ENCODE data around the gene COBL.

The COBL gene

GRCh38 chr7:51017576-51018535, 298.8 kb downstream of the COBL start:
- H3K4me3 ChIP-seq (ENCODE audit: control insufficient read depth in 1 of 7, extremely low read depth in 1 of 7, insufficient read depth in 4 of 7, low read depth in 2 of 7, low read length in 6 of 7) = no peak overlapping the region
- H3K9me3 ChIP-seq (ENCODE audit: control extremely low read depth in 1 of 5, control insufficient read depth in 4 of 5, insufficient read depth in 2 of 5, low read depth in 1 of 5, low read length in 4 of 5) = no peaks in the 10 kb centered on the region
- H3K27ac ChIP-seq (ENCODE audit: insufficient read depth in 1 of 2, low read depth in 1 of 2, low read length in 2 of 2, poor library complexity in 1 of 2, severe bottlenecking in 2 of 2) = no peak overlapping the region
- peak in 2 of 3 donors; percentile 40 to 45 for DNase-seq
- ChIA-PET POLR2A (no interaction called here), CTCF (no interaction called here)
- H3K4me1 ChIP-seq (ENCODE audit: control extremely low read depth in 1 of 4, control insufficient read depth in 4 of 4, insufficient read depth in 4 of 4, low read length in 3 of 4) = peaks cover 0 to 9% (median 4%) of the 10 kb centered on the region in 4 experiments
- WGBS (ENCODE audit: insufficient coverage) = 96% methylated on average over 6 of the region's 16 CpGs
- no peaks in the 10 kb centered on the region for H3K36me3 ChIP-seq (ENCODE audit: control insufficient read depth in 4 of 4, insufficient read depth in 4 of 4, low read length in 3 of 4)
- H3K27me3 ChIP-seq (replicated peaks in 2 of 5; ENCODE audit: control insufficient read depth in 4 of 5, insufficient read depth in 5 of 5, low read length in 4 of 5) = no peaks in the 10 kb centered on the region

- DNase-seq = no peak
- Histone ChIP-seq H3K9me3 (ENCODE audit: control extremely low read depth in 1 of 5, control insufficient read depth in 4 of 5, insufficient read depth in 2 of 5, low read depth in 1 of 5, low read length in 4 of 5) (no peaks in the 10 kb centered on the region), H3K27me3 (replicated peaks in 2 of 5; ENCODE audit: control insufficient read depth in 4 of 5, insufficient read depth in 5 of 5, low read length in 4 of 5) (no peaks in the 10 kb centered on the region), H3K4me1 (ENCODE audit: control extremely low read depth in 1 of 4, control insufficient read depth in 4 of 4, insufficient read depth in 4 of 4, low read length in 3 of 4) (peaks cover 0 to 9% (median 4%) of the 10 kb centered on the region in 4 experiments), H3K27ac (ENCODE audit: insufficient read depth in 1 of 2, low read depth in 1 of 2, low read length in 2 of 2, poor library complexity in 1 of 2, severe bottlenecking in 2 of 2) (no peak overlapping the region), H3K4me3 (ENCODE audit: control insufficient read depth in 1 of 7, extremely low read depth in 1 of 7, insufficient read depth in 4 of 7, low read depth in 2 of 7, low read length in 6 of 7) (no peak overlapping the region), H3K36me3 (ENCODE audit: control insufficient read depth in 4 of 4, insufficient read depth in 4 of 4, low read length in 3 of 4) (no peaks in the 10 kb centered on the region)
- CTCF ChIA-PET = no interaction called here
- POLR2A ChIA-PET = no interaction called here
- over 99% methylated on average over 7 of the region's 9 CpGs for WGBS (ENCODE audit: insufficient coverage)
Measured at GRCh38 chr7:51016546-51016945, 300.1 kb downstream of the COBL start.

DNA sequence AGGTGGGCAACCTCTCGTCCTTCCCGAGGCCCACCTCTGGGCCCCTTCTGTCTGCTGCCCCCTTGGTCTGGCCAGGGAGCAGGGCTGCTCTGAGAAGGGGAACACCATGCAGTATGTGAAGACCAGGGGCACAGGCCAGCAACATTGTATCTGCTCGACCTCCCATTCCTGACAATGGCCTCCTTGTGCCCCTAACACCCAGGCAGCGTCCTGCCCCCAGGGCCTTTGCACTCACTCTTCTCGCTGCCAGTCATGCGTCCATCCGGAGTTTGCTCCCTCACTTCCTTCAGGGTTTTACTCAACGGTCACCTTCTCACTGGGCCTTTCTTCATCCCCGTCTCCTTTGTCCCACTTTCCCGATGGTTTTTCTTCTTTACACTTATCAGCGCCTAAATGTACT, 301.0 kb downstream of the COBL start:
- Histone ChIP-seq H3K4me1 (ENCODE audit: control extremely low read depth in 1 of 4, control insufficient read depth in 4 of 4, insufficient read depth in 4 of 4, low read length in 3 of 4) (peaks cover 0 to 9% (median 4%) of the 10 kb centered on the region in 4 experiments), H3K4me3 (ENCODE audit: control insufficient read depth in 1 of 7, extremely low read depth in 1 of 7, insufficient read depth in 4 of 7, low read depth in 2 of 7, low read length in 6 of 7) (no peak overlapping the region), H3K9me3 (ENCODE audit: control extremely low read depth in 1 of 5, control insufficient read depth in 4 of 5, insufficient read depth in 2 of 5, low read depth in 1 of 5, low read length in 4 of 5) (no peaks in the 10 kb centered on the region), H3K27ac (ENCODE audit: insufficient read depth in 1 of 2, low read depth in 1 of 2, low read length in 2 of 2, poor library complexity in 1 of 2, severe bottlenecking in 2 of 2) (no peak overlapping the region), H3K36me3 (ENCODE audit: control insufficient read depth in 4 of 4, insufficient read depth in 4 of 4, low read length in 3 of 4) (no peaks in the 10 kb centered on the region), H3K27me3 (replicated peaks in 2 of 5; ENCODE audit: control insufficient read depth in 4 of 5, insufficient read depth in 5 of 5, low read length in 4 of 5) (no peaks in the 10 kb centered on the region)
- ChIA-PET POLR2A (no interaction called here), CTCF (no interaction called here)
- no peak for DNase-seq
- WGBS (ENCODE audit: insufficient coverage) = 100% methylated on average over 7 of the region's 11 CpGs

DNA sequence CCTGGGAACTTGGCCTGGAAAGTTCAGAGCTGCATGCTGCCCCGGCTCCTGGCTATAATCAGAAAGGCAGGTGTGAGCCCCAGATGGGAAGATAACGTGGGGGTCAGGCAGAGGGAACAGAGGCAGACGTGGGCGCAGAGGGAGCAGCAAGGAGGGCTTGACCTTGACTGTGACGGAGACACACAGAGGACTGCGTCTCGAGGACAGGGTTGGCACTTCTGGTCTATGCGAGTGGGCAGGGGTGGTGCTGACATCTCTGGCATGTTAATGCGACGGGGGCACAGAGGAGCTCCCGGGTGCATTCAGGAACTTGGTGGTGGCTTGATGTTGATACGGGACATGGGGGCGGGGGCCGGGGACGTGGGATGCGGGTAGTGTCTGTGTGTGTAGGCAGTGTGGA, 301.8 kb downstream of the COBL start:
- Histone ChIP-seq H3K27me3 (replicated peaks in 2 of 5; ENCODE audit: control insufficient read depth in 4 of 5, insufficient read depth in 5 of 5, low read length in 4 of 5) (no peaks in the 10 kb centered on the region), H3K27ac (ENCODE audit: insufficient read depth in 1 of 2, low read depth in 1 of 2, low read length in 2 of 2, poor library complexity in 1 of 2, severe bottlenecking in 2 of 2) (no peak overlapping the region), H3K4me1 (ENCODE audit: control extremely low read depth in 1 of 4, control insufficient read depth in 4 of 4, insufficient read depth in 4 of 4, low read length in 3 of 4) (peaks cover 0 to 9% (median 4%) of the 10 kb centered on the region in 4 experiments), H3K36me3 (ENCODE audit: control insufficient read depth in 4 of 4, insufficient read depth in 4 of 4, low read length in 3 of 4) (no peaks in the 10 kb centered on the region), H3K4me3 (ENCODE audit: control insufficient read depth in 1 of 7, extremely low read depth in 1 of 7, insufficient read depth in 4 of 7, low read depth in 2 of 7, low read length in 6 of 7) (no peak overlapping the region), H3K9me3 (ENCODE audit: control extremely low read depth in 1 of 5, control insufficient read depth in 4 of 5, insufficient read depth in 2 of 5, low read depth in 1 of 5, low read length in 4 of 5) (no peaks in the 10 kb centered on the region)
- CTCF ChIA-PET = interaction anchor here (1.1 kb wide), 1 partner anchor 10 kb away, joined by 3 read pairs; no protein-coding TSS in a partner anchor
- WGBS (ENCODE audit: insufficient coverage) = 99% methylated on average over 16 of the region's 16 CpGs
- POLR2A ChIA-PET = no interaction called here
- DNase-seq = no peak

- CTCF ChIA-PET = interaction anchor here (1.1 kb wide), 1 partner anchor 10 kb away, joined by 3 read pairs; no protein-coding TSS in a partner anchor
Measured at GRCh38 chr7:51013861-51014511, 302.6 kb downstream of the COBL start.

DNA sequence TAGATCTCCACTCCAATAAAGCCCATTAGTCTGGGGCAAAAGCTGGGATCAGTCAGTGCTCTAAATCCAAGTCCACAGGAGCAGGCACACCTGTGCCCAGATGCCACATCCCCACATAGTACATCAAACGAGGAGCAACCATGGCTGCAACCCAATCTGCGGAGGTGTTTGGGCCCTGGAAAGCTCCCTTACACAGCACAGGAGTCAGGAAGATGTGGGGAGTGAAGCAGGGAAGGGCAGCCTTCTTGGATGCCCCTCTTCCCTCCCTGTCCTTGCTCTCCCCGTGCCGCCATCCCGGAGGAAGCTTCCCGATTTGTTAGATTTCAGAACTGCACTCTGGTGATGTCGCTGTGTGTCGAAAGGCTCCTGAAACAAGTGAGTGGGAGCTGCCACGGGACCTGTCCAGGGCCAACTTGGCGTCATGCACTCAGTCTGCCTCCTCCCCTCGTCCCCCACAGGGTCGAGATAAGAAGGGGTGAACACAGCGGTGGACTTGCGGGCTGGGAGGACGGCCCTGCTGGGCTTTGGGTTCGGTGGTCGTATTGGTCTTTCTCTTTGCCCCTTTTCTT, 303.3 kb downstream of the COBL start:
- ChIA-PET CTCF (no interaction called here), POLR2A (no interaction called here)
- WGBS (ENCODE audit: insufficient coverage) = 95% methylated on average over 12 of the region's 17 CpGs
- Histone ChIP-seq H3K4me3 (ENCODE audit: control insufficient read depth in 1 of 7, extremely low read depth in 1 of 7, insufficient read depth in 4 of 7, low read depth in 2 of 7, low read length in 6 of 7) (no peak overlapping the region), H3K36me3 (ENCODE audit: control insufficient read depth in 4 of 4, insufficient read depth in 4 of 4, low read length in 3 of 4) (no peaks in the 10 kb centered on the region), H3K27ac (ENCODE audit: insufficient read depth in 1 of 2, low read depth in 1 of 2, low read length in 2 of 2, poor library complexity in 1 of 2, severe bottlenecking in 2 of 2) (no peak overlapping the region), H3K4me1 (ENCODE audit: control extremely low read depth in 1 of 4, control insufficient read depth in 4 of 4, insufficient read depth in 4 of 4, low read length in 3 of 4) (no peaks in the 10 kb centered on the region), H3K27me3 (replicated peaks in 2 of 5; ENCODE audit: control insufficient read depth in 4 of 5, insufficient read depth in 5 of 5, low read length in 4 of 5) (no peaks in the 10 kb centered on the region), H3K9me3 (ENCODE audit: control extremely low read depth in 1 of 5, control insufficient read depth in 4 of 5, insufficient read depth in 2 of 5, low read depth in 1 of 5, low read length in 4 of 5) (no peaks in the 10 kb centered on the region)
- DNase-seq = no peak

More at GRCh38 chr7:51013861-51014511, 302.6 kb downstream of the COBL start:
- no peak for DNase-seq
- 89% methylated on average over 21 of the region's 21 CpGs for WGBS (ENCODE audit: insufficient coverage)
- H3K4me3 ChIP-seq (ENCODE audit: control insufficient read depth in 1 of 7, extremely low read depth in 1 of 7, insufficient read depth in 4 of 7, low read depth in 2 of 7, low read length in 6 of 7) = no peak overlapping the region
- H3K27me3 ChIP-seq (replicated peaks in 2 of 5; ENCODE audit: control insufficient read depth in 4 of 5, insufficient read depth in 5 of 5, low read length in 4 of 5) = no peaks in the 10 kb centered on the region
- no peak overlapping the region for H3K27ac ChIP-seq (ENCODE audit: insufficient read depth in 1 of 2, low read depth in 1 of 2, low read length in 2 of 2, poor library complexity in 1 of 2, severe bottlenecking in 2 of 2)
- H3K4me1 ChIP-seq (ENCODE audit: control extremely low read depth in 1 of 4, control insufficient read depth in 4 of 4, insufficient read depth in 4 of 4, low read length in 3 of 4) = peaks cover 0 to 2% (median under 1%) of the 10 kb centered on the region in 4 experiments
- no peaks in the 10 kb centered on the region for H3K9me3 ChIP-seq (ENCODE audit: control extremely low read depth in 1 of 5, control insufficient read depth in 4 of 5, insufficient read depth in 2 of 5, low read depth in 1 of 5, low read length in 4 of 5)
- no peaks in the 10 kb centered on the region for H3K36me3 ChIP-seq (ENCODE audit: control insufficient read depth in 4 of 4, insufficient read depth in 4 of 4, low read length in 3 of 4)
- POLR2A ChIA-PET = no interaction called here

Measured in common myeloid progenitor, CD34-positive (primary cell).